Parathyroid adenoma (tissue), 2 donors: Measurements from ENCODE around the gene TIMP2.

ENCODE experiments used
- H2AFZ ChIP-seq: fragments of 300-600 bp; sonication (generic); one replicate; pipeline ENCODE4 v1.7.0; 2017; ENCODE audit warnings: antibody characterized with exemption, mild to moderate bottlenecking
- H3K27ac ChIP-seq: fragments of 300-600 bp; sonication (generic); one replicate; pipeline ENCODE4 v1.7.0; 2017
- H3K27me3 ChIP-seq: fragments of 300-600 bp; sonication (generic); one replicate; pipeline ENCODE4 v1.7.0; 2017; ENCODE audit warnings: low read length; ENCODE audit not compliant: control insufficient read depth, insufficient read depth
- H3K36me3 ChIP-seq: fragments of 300-600 bp; sonication (generic); one replicate; pipeline ENCODE4 v1.7.0; 2017; ENCODE audit warnings: low read length; ENCODE audit not compliant: control insufficient read depth, insufficient read depth
- H3K4me1 ChIP-seq: fragments of 300-600 bp; sonication (generic); one replicate; pipeline ENCODE4 v1.7.0; 2017; ENCODE audit warnings: control low read depth
- H3K4me2 ChIP-seq: fragments of 300-600 bp; sonication (generic); one replicate; pipeline ENCODE4 v1.7.0; 2017; ENCODE audit warnings: low read length
- H3K4me3 ChIP-seq: fragments of 300-600 bp; sonication (generic); one replicate; pipeline ENCODE4 v1.7.0; 2017; ENCODE audit warnings: low read depth, low read length
- H3K79me2 ChIP-seq: fragments of 300-600 bp; sonication (generic); one replicate; pipeline ENCODE4 v1.7.0; 2017; ENCODE audit warnings: control low read depth
- H3K9ac ChIP-seq: fragments of 300-600 bp; sonication (generic); one replicate; pipeline ENCODE4 v1.7.0; 2017; ENCODE audit warnings: mild to moderate bottlenecking
- H3K9me3 ChIP-seq: fragments of 300-600 bp; sonication (generic); one replicate; pipeline ENCODE4 v1.7.0; 2017; ENCODE audit warnings: low read length; ENCODE audit not compliant: control insufficient read depth
- CTCF ChIP-seq: fragments of 300-600 bp; sonication (generic); IDR thresholded peaks from one replicate; pipeline ENCODE4 v1.7.0; 2017; ENCODE audit warnings: antibody characterized with exemption, mild to moderate bottlenecking
- donor health status: primary hyperparathyroidism.

TIMP2 gene

GRCh38 chr17:78957128-78957527, 31.9 kb upstream of the TIMP2 start:
- Histone ChIP-seq H3K9me3 (no peaks in the 10 kb centered on the region), H2AFZ (no peak overlapping the region), H3K79me2 (no peaks in the 10 kb centered on the region), H3K9ac (no peak overlapping the region), H3K36me3 (no peaks in the 10 kb centered on the region), H3K4me3 (no peak overlapping the region), H3K4me1 (no peaks in the 10 kb centered on the region), H3K4me2 (no peak overlapping the region), H3K27me3 (no peaks in the 10 kb centered on the region), H3K27ac (no peak overlapping the region)
- TF ChIP-seq CTCF = no peak

GRCh38 chr17:78956254-78956653, 31.1 kb upstream of the TIMP2 start:
- no peaks in the 10 kb centered on the region for H3K4me1 ChIP-seq
- H3K79me2 ChIP-seq = no peaks in the 10 kb centered on the region
- H3K4me2 ChIP-seq = no peak overlapping the region
- no peak for TF ChIP-seq CTCF
- no peak overlapping the region for H3K9ac ChIP-seq
- H3K4me3 ChIP-seq = no peak overlapping the region
- no peaks in the 10 kb centered on the region for H3K36me3 ChIP-seq
- H3K9me3 ChIP-seq = no peaks in the 10 kb centered on the region
- no peak overlapping the region for H3K27ac ChIP-seq
- H3K27me3 ChIP-seq = no peaks in the 10 kb centered on the region
- no peak overlapping the region for H2AFZ ChIP-seq

GRCh38 chr17:78954684-78955083, 29.5 kb upstream of the TIMP2 start:
- H3K27ac ChIP-seq = no peak overlapping the region
- TF ChIP-seq CTCF = no peak
- no peak overlapping the region for H2AFZ ChIP-seq
- no peak overlapping the region for H3K9ac ChIP-seq
- no peaks in the 10 kb centered on the region for H3K9me3 ChIP-seq
- no peaks in the 10 kb centered on the region for H3K79me2 ChIP-seq
- no peaks in the 10 kb centered on the region for H3K36me3 ChIP-seq
- no peak overlapping the region for H3K4me2 ChIP-seq
- H3K4me3 ChIP-seq = no peak overlapping the region
- H3K27me3 ChIP-seq = no peaks in the 10 kb centered on the region
- H3K4me1 ChIP-seq = no peaks in the 10 kb centered on the region

- Histone ChIP-seq H3K9me3 (no peaks in the 10 kb centered on the region), H3K4me2 (no peak overlapping the region), H3K4me3 (no peak overlapping the region), H3K27me3 (no peaks in the 10 kb centered on the region), H3K4me1 (no peaks in the 10 kb centered on the region), H3K79me2 (no peaks in the 10 kb centered on the region), H3K9ac (no peak overlapping the region), H3K27ac (no peak overlapping the region), H3K36me3 (no peaks in the 10 kb centered on the region), H2AFZ (no peak overlapping the region)
- no peak for TF ChIP-seq CTCF
Measured at GRCh38 chr17:78953356-78954350, 28.5 kb upstream of the TIMP2 start.
